NCI-H526 treated with DMSO at 0.1 percent for 48 hours (cell line): ENCODE results near the gene PKHD1.

Experiments
- DNase-seq: peaks from one replicate; lab custom pipeline; 2025; lab: John Stamatoyannopoulos, UW

PKHD1 gene

GRCh38 chr6:52106994-52107393, 19.6 kb upstream of the PKHD1 start:
- no peak for DNase-seq

GRCh38 chr6:52104979-52105378, 17.6 kb upstream of the PKHD1 start:
- no peak for DNase-seq

GRCh38 chr6:52103623-52104022, 16.2 kb upstream of the PKHD1 start:
- DNase-seq = no peak

GRCh38 chr6:52102405-52102804, 15.0 kb upstream of the PKHD1 start:
- DNase-seq = no peak

GRCh38 chr6:52098721-52099120, 11.3 kb upstream of the PKHD1 start:
- no peak for DNase-seq

- DNase-seq = no peak
Observed at GRCh38 chr6:52089758-52090348, 2.4 kb upstream of the PKHD1 start.

- DNase-seq = no peak
Observed at GRCh38 chr6:52086741-52087140, 672 bp downstream of the PKHD1 start.

GRCh38 chr6:52081237-52081636, 6.2 kb downstream of the PKHD1 start:
- no peak for DNase-seq

- DNase-seq = no peak
Observed at GRCh38 chr6:52077961-52078625, 9.3 kb downstream of the PKHD1 start.

GRCh38 chr6:52077180-52077884, 10.1 kb downstream of the PKHD1 start:
- DNase-seq = peak; percentile 81

- no peak for DNase-seq
Observed at GRCh38 chr6:52076791-52077179, 10.6 kb downstream of the PKHD1 start.

- no peak for DNase-seq
Observed at GRCh38 chr6:52074716-52075115, 12.7 kb downstream of the PKHD1 start.

- no peak for DNase-seq
Observed at GRCh38 chr6:52074155-52074554, 13.3 kb downstream of the PKHD1 start.

- DNase-seq = no peak
Observed at GRCh38 chr6:52065621-52066020, 21.8 kb downstream of the PKHD1 start.

GRCh38 chr6:52063584-52064344, 23.6 kb downstream of the PKHD1 start:
- peak; percentile 14 for DNase-seq

GRCh38 chr6:52061481-52061880, 25.9 kb downstream of the PKHD1 start:
- DNase-seq = no peak

GRCh38 chr6:52059821-52060220, 27.6 kb downstream of the PKHD1 start:
- no peak for DNase-seq

- no peak for DNase-seq
Observed at GRCh38 chr6:52055451-52055850, 32.0 kb downstream of the PKHD1 start.

- peak; percentile 22 for DNase-seq
Observed at GRCh38 chr6:52053038-52053695, 34.2 kb downstream of the PKHD1 start.

GRCh38 chr6:52050051-52050405, 37.4 kb downstream of the PKHD1 start:
- no peak for DNase-seq

- peak; percentile 45 for DNase-seq
Observed at GRCh38 chr6:52049252-52050050, 38.0 kb downstream of the PKHD1 start.
